ENCODE data around the gene NR3C2.

The NR3C2 gene

GRCh38 chr4:148312956-148313490 is 129.2 kb downstream of the NR3C2 start:
- DNase-seq (ENCODE audit: insufficient read length, low spot score) (no peak), FAIRE-seq (no peak)
- no peak for TF ChIP-seq TAF1 (IDR thresholded peaks at IDR 0.05; ENCODE audit: low read depth, low read length)
- no peak for TF ChIP-seq POU2F2 (IDR thresholded peaks at IDR 0.05; ENCODE audit: low read depth, low read length)
- no peak for TF ChIP-seq POLR2A (IDR thresholded peaks at IDR 0.05; ENCODE audit: low read depth, low read length)
- TF ChIP-seq SPI1 (IDR thresholded peaks at IDR 0.05; ENCODE audit: low read depth, low read length) = no peak
- no peak for TF ChIP-seq POLR2AphosphoS5 (IDR thresholded peaks at IDR 0.05; ENCODE audit: low read depth, low read length)
- TF ChIP-seq PAX5 (IDR thresholded peaks at IDR 0.05; ENCODE audit: insufficient read depth, low read length, severe bottlenecking) = no peak

- FAIRE-seq (no peak), DNase-seq (ENCODE audit: insufficient read length, low spot score) (no peak)
- no peak for TF ChIP-seq TAF1 (IDR thresholded peaks at IDR 0.05; ENCODE audit: low read depth, low read length)
- TF ChIP-seq PAX5 (IDR thresholded peaks at IDR 0.05; ENCODE audit: insufficient read depth, low read length, severe bottlenecking) = no peak
- no peak for TF ChIP-seq POLR2A (IDR thresholded peaks at IDR 0.05; ENCODE audit: low read depth, low read length)
- no peak for TF ChIP-seq SPI1 (IDR thresholded peaks at IDR 0.05; ENCODE audit: low read depth, low read length)
Observed at GRCh38 chr4:148311526-148311925, 130.7 kb downstream of the NR3C2 start.

- DNase-seq (ENCODE audit: insufficient read length, low spot score) (no peak), FAIRE-seq (no peak)
- TF ChIP-seq POU2F2 (IDR thresholded peaks at IDR 0.05; ENCODE audit: low read depth, low read length) (no peak), TAF1 (IDR thresholded peaks at IDR 0.05; ENCODE audit: low read depth, low read length) (no peak), PAX5 (IDR thresholded peaks at IDR 0.05; ENCODE audit: insufficient read depth, low read length, severe bottlenecking) (no peak), POLR2A (IDR thresholded peaks at IDR 0.05; ENCODE audit: low read depth, low read length) (no peak), SPI1 (IDR thresholded peaks at IDR 0.05; ENCODE audit: low read depth, low read length) (no peak), POLR2AphosphoS5 (IDR thresholded peaks at IDR 0.05; ENCODE audit: low read depth, low read length) (no peak)
Observed at GRCh38 chr4:148310756-148311155, 131.5 kb downstream of the NR3C2 start.

GRCh38 chr4:148305751-148306150 is 136.5 kb downstream of the NR3C2 start:
- DNase-seq (ENCODE audit: insufficient read length, low spot score) (no peak), FAIRE-seq (no peak)
- TF ChIP-seq POU2F2 (IDR thresholded peaks at IDR 0.05; ENCODE audit: low read depth, low read length) (no peak), POLR2A (IDR thresholded peaks at IDR 0.05; ENCODE audit: low read depth, low read length) (no peak), TAF1 (IDR thresholded peaks at IDR 0.05; ENCODE audit: low read depth, low read length) (no peak), POLR2AphosphoS5 (IDR thresholded peaks at IDR 0.05; ENCODE audit: low read depth, low read length) (no peak), SPI1 (IDR thresholded peaks at IDR 0.05; ENCODE audit: low read depth, low read length) (no peak), PAX5 (IDR thresholded peaks at IDR 0.05; ENCODE audit: insufficient read depth, low read length, severe bottlenecking) (no peak)

GRCh38 chr4:148302416-148302815 is 139.8 kb downstream of the NR3C2 start:
- FAIRE-seq (no peak), DNase-seq (ENCODE audit: insufficient read length, low spot score) (no peak)
- TF ChIP-seq POLR2AphosphoS5 (IDR thresholded peaks at IDR 0.05; ENCODE audit: low read depth, low read length) = no peak
- TF ChIP-seq PAX5 (IDR thresholded peaks at IDR 0.05; ENCODE audit: insufficient read depth, low read length, severe bottlenecking) = no peak
- TF ChIP-seq SPI1 (IDR thresholded peaks at IDR 0.05; ENCODE audit: low read depth, low read length) = no peak
- TF ChIP-seq POU2F2 (IDR thresholded peaks at IDR 0.05; ENCODE audit: low read depth, low read length) = no peak
- no peak for TF ChIP-seq POLR2A (IDR thresholded peaks at IDR 0.05; ENCODE audit: low read depth, low read length)
- TF ChIP-seq TAF1 (IDR thresholded peaks at IDR 0.05; ENCODE audit: low read depth, low read length) = no peak

GRCh38 chr4:148300877-148301276 is 141.3 kb downstream of the NR3C2 start:
- FAIRE-seq (no peak), DNase-seq (ENCODE audit: insufficient read length, low spot score) (no peak)
- TF ChIP-seq PAX5 (IDR thresholded peaks at IDR 0.05; ENCODE audit: insufficient read depth, low read length, severe bottlenecking) = no peak
- no peak for TF ChIP-seq POLR2AphosphoS5 (IDR thresholded peaks at IDR 0.05; ENCODE audit: low read depth, low read length)
- no peak for TF ChIP-seq TAF1 (IDR thresholded peaks at IDR 0.05; ENCODE audit: low read depth, low read length)
- TF ChIP-seq POU2F2 (IDR thresholded peaks at IDR 0.05; ENCODE audit: low read depth, low read length) = no peak
- no peak for TF ChIP-seq SPI1 (IDR thresholded peaks at IDR 0.05; ENCODE audit: low read depth, low read length)
- TF ChIP-seq POLR2A (IDR thresholded peaks at IDR 0.05; ENCODE audit: low read depth, low read length) = no peak

GRCh38 chr4:148299337-148299736 is 142.9 kb downstream of the NR3C2 start:
- TF ChIP-seq SPI1 (IDR thresholded peaks at IDR 0.05; ENCODE audit: low read depth, low read length) (no peak), POLR2A (IDR thresholded peaks at IDR 0.05; ENCODE audit: low read depth, low read length) (no peak), PAX5 (IDR thresholded peaks at IDR 0.05; ENCODE audit: insufficient read depth, low read length, severe bottlenecking) (no peak), TAF1 (IDR thresholded peaks at IDR 0.05; ENCODE audit: low read depth, low read length) (no peak), POU2F2 (IDR thresholded peaks at IDR 0.05; ENCODE audit: low read depth, low read length) (no peak), POLR2AphosphoS5 (IDR thresholded peaks at IDR 0.05; ENCODE audit: low read depth, low read length) (no peak)

GRCh38 chr4:148296498-148296897 is 145.7 kb downstream of the NR3C2 start:
- TF ChIP-seq POLR2A (IDR thresholded peaks at IDR 0.05; ENCODE audit: low read depth, low read length) (no peak), PAX5 (IDR thresholded peaks at IDR 0.05; ENCODE audit: insufficient read depth, low read length, severe bottlenecking) (no peak), POLR2AphosphoS5 (IDR thresholded peaks at IDR 0.05; ENCODE audit: low read depth, low read length) (no peak), TAF1 (IDR thresholded peaks at IDR 0.05; ENCODE audit: low read depth, low read length) (no peak), POU2F2 (IDR thresholded peaks at IDR 0.05; ENCODE audit: low read depth, low read length) (no peak)
- no peak for DNase-seq (ENCODE audit: insufficient read length, low spot score)
- FAIRE-seq = no peak

More at GRCh38 chr4:148299337-148299736, 142.9 kb downstream of the NR3C2 start:
- no peak for DNase-seq (ENCODE audit: insufficient read length, low spot score)
- no peak for FAIRE-seq

GRCh38 chr4:148295642-148296041 is 146.6 kb downstream of the NR3C2 start:
- TF ChIP-seq SPI1 (IDR thresholded peaks at IDR 0.05; ENCODE audit: low read depth, low read length) (no peak), PAX5 (IDR thresholded peaks at IDR 0.05; ENCODE audit: insufficient read depth, low read length, severe bottlenecking) (no peak), TAF1 (IDR thresholded peaks at IDR 0.05; ENCODE audit: low read depth, low read length) (no peak), POLR2A (IDR thresholded peaks at IDR 0.05; ENCODE audit: low read depth, low read length) (no peak), POU2F2 (IDR thresholded peaks at IDR 0.05; ENCODE audit: low read depth, low read length) (no peak)
- DNase-seq (ENCODE audit: insufficient read length, low spot score) (no peak), FAIRE-seq (no peak)

GRCh38 chr4:148293571-148293970 is 148.6 kb downstream of the NR3C2 start:
- no peak for TF ChIP-seq POLR2A (IDR thresholded peaks at IDR 0.05; ENCODE audit: low read depth, low read length)
- TF ChIP-seq TAF1 (IDR thresholded peaks at IDR 0.05; ENCODE audit: low read depth, low read length) = no peak
- TF ChIP-seq POU2F2 (IDR thresholded peaks at IDR 0.05; ENCODE audit: low read depth, low read length) = no peak
- no peak for TF ChIP-seq PAX5 (IDR thresholded peaks at IDR 0.05; ENCODE audit: insufficient read depth, low read length, severe bottlenecking)
- TF ChIP-seq SPI1 (IDR thresholded peaks at IDR 0.05; ENCODE audit: low read depth, low read length) = no peak
- no peak for TF ChIP-seq POLR2AphosphoS5 (IDR thresholded peaks at IDR 0.05; ENCODE audit: low read depth, low read length)
- DNase-seq (ENCODE audit: insufficient read length, low spot score) (no peak), FAIRE-seq (no peak)
